GM19043 (cell line): ENCODE results near the gene TLE6.
"Not testable (repeated sequence)": the region's sequence is repeated elsewhere in the genome, so short reads cannot be mapped to it uniquely, and the experiment has no call there.

Source experiments
- ATAC-seq: cut with Tn5 transposase; IDR thresholded peaks from one replicate; pipeline ENCODE4 v1.9.1; 2021; ENCODE audit warnings: low read depth; ENCODE audit not compliant: unreplicated experiment

Gene TLE6

GRCh38 chr19:3001235-3001800, 24.0 kb downstream of the TLE6 start:
- ATAC-seq: no peak

- no peak for ATAC-seq
Observed at GRCh38 chr19:3003046-3003445, 25.7 kb downstream of the TLE6 start.

GRCh38 chr19:3004522-3004921, 27.2 kb downstream of the TLE6 start:
- no peak for ATAC-seq

GRCh38 chr19:3005345-3005744, 28.0 kb downstream of the TLE6 start:
- no peak for ATAC-seq

- ATAC-seq: no peak
Observed at GRCh38 chr19:3006075-3006767, 28.9 kb downstream of the TLE6 start.

GRCh38 chr19:3007975-3008374, 30.6 kb downstream of the TLE6 start:
- ATAC-seq: no peak

GRCh38 chr19:3008994-3009393, 31.6 kb downstream of the TLE6 start:
- ATAC-seq: no peak

GRCh38 chr19:3010871-3011270, 33.5 kb downstream of the TLE6 start:
- ATAC-seq: no peak

GRCh38 chr19:3012059-3012458, 34.7 kb downstream of the TLE6 start:
- not testable (repeated sequence) for ATAC-seq

GRCh38 chr19:3012621-3013262, 35.4 kb downstream of the TLE6 start:
- ATAC-seq: no peak

GRCh38 chr19:3013263-3013725, 35.9 kb downstream of the TLE6 start:
- ATAC-seq: no peak

GRCh38 chr19:3014135-3014534, 36.8 kb downstream of the TLE6 start:
- no peak for ATAC-seq

- no peak for ATAC-seq
Observed at GRCh38 chr19:3015126-3016057, 38.0 kb downstream of the TLE6 start.

GRCh38 chr19:3017923-3018322, 40.6 kb downstream of the TLE6 start:
- ATAC-seq: no peak

- no peak for ATAC-seq
Observed at GRCh38 chr19:3019211-3019854, 42.0 kb downstream of the TLE6 start.

- ATAC-seq: no peak
Observed at GRCh38 chr19:3020321-3020960, 43.1 kb downstream of the TLE6 start.

GRCh38 chr19:3024509-3024869, 47.1 kb downstream of the TLE6 start:
- no peak for ATAC-seq

- ATAC-seq: no peak
Observed at GRCh38 chr19:3024870-3025548, 47.6 kb downstream of the TLE6 start.

- ATAC-seq: no peak
Observed at GRCh38 chr19:3025549-3025886, 48.2 kb downstream of the TLE6 start.

- ATAC-seq: no peak
Observed at GRCh38 chr19:3026768-3027167, 49.4 kb downstream of the TLE6 start.
